Ovary (tissue), 10 donors: ENCODE measurements around the gene ZBTB45. TPM values are rescaled to one million over a fixed set of nuclear protein-coding genes. Genes with fewer than 3 reads are reported as not detected.

ENCODE experiments used
- DNase-seq, 5 donors: peaks; one replicate each; pipeline ENCODE4 v3.0.0-alpha.2; 2019 to 2020
- H3K27ac ChIP-seq, 2 donors: fragments of 200-600 bp; one replicate each; pipeline versions ENCODE4 v1.5.1 to v1.8.0; 2019 to 2022
- H3K27me3 ChIP-seq: fragments of 200-600 bp; one replicate; pipeline ENCODE4 v1.8.0; 2022
- H3K36me3 ChIP-seq: fragments of 200-600 bp; sonication (generic); one replicate; pipeline ENCODE4 v1.5.1; 2019
- H3K4me1 ChIP-seq: one replicate; pipeline ENCODE4 v1.8.1; 2013; ENCODE audit warnings: mild to moderate bottlenecking, moderate library complexity; ENCODE audit not compliant: insufficient read depth
- H3K4me3 ChIP-seq: fragments of 200-600 bp; sonication (generic); one replicate; pipeline ENCODE4 v1.5.1; 2017
- H3K9me3 ChIP-seq, 2 donors: fragments of 200-600 bp in 1 of 2; sonication (generic) in 1 of 2; one replicate each; pipeline versions ENCODE4 v1.5.1 to v1.8.1; 2013 to 2019; ENCODE audit warnings: mild to moderate bottlenecking in 1 of 2, moderate library complexity in 1 of 2
- EP300 ChIP-seq: sonication (generic); formaldehyde crosslinking; IDR thresholded peaks from one replicate; pipeline ENCODE4 v1.6.1; 2017; ENCODE audit warnings: antibody characterized with exemption
- POLR2A ChIP-seq: fragments of 450-650 bp; IDR thresholded peaks from one replicate; pipeline ENCODE4 v1.6.1; 2017; ENCODE audit warnings: antibody characterized with exemption, mild to moderate bottlenecking, moderate library complexity
- WGBS, 3 donors: extraction: QIAGEN DNeasy Blood & Tissue Kit in 1 of 3; methylation state at CpG; one replicate each; pipeline versions ENCODE4 v1.1.5 to v1.1.7; 2013 to 2017; 5-methylcytosine and 5-hydroxymethylcytosine counted together
- intact Hi-C, 4 donors: fragments of 100-400 bp; cut with DNase I; formaldehyde crosslinking; loops; one replicate each; pipeline versions ENCODE4 v1.11.0 to v1.15.1; 2022 to 2023
- long read RNA-seq, 3 donors: library from polyadenylated mRNA in 2 of 3; unstranded in 2 of 3; transcript quantifications; one replicate each; pipeline ENCODE4 v2.0.0 and lab custom pipeline, GENCODE V29; 2021 to 2026
- polyA plus RNA-seq, 2 donors: library from polyadenylated mRNA; stranded (reverse); fragments of 200-250 nt in 1 of 2; fragments of 350-450 nt in 1 of 2; fragmentation: Illumina TruSeq in 1 of 2; extraction: RNeasy Lipid Tissue Mini Kit (QIAGEN cat#74804) in 1 of 2; gene quantifications; one replicate each; pipeline ENCODE4 v1.2.3, GENCODE V29; 2013 to 2014
- total RNA-seq, 7 donors: library from RNA; depleted of rRNA in 2 of 7; stranded (reverse); fragments of >200 nt in 2 of 7; fragmentation: NEBNext Ultra II Directional in 3 of 7; extraction: Animal tissue kit (Norgen Biotek cat#: 25700) in 3 of 7; gene quantifications; one replicate each; pipeline versions ENCODE4 v1.1.0 to v1.2.4, GENCODE V29; 2016 to 2023
- TF ChIP-seq, protein P1 (sequence below), 3 donors: fragments of 450-650 bp in 2 of 3; fragments of 200-600 bp in 1 of 3; IDR thresholded peaks; one replicate each; pipeline versions ENCODE4 v1.5.1 to v1.8.0; 2016 to 2022; ENCODE audit warnings: antibody characterized with exemption in 3 of 3, mild to moderate bottlenecking in 1 of 3
- donor health status: DM: no; HTN: no; CAD: no; lungs with moderate emphysema.
- donor health status: DM: no; HTN: no; CAD: no.
- donor health status: Bipolar disorder and iron deficiency.
- donor health status: DM: yes; HTN: yes; CAD: no.
- donor health status: DM: no; HTN: no; CAD: no.
- donor health status: DM: yes; HTN: yes; CAD: no.

The ZBTB45 gene
- 10 to 100 TPM in 5 of 7 donors, 1 to 10 TPM in 2; 8.1 to 23.3 (median 17.3) TPM for total RNA-seq
- 10 to 100 TPM in 1 of 2 donors, 1 to 10 TPM in 1; 1.1 to 11.6 TPM for polyA plus RNA-seq
- long read RNA-seq, donor 1, partial matches to known transcripts: 5 of 7 reads
- long read RNA-seq, donor 1, other reads (novel, unspliced or antisense): 0 of 7 reads
- long read RNA-seq, donor 2, partial matches to known transcripts: 0 of 3 reads
- long read RNA-seq, donor 2, other reads (novel, unspliced or antisense): 0 of 3 reads
- long read RNA-seq, donor 3, transcript ZBTB45-202 (3 exons, 2,541 nt): major isoform, 9 of 19 reads
- long read RNA-seq, donor 3, partial matches to known transcripts: 8 of 19 reads
- long read RNA-seq, donor 3, other reads (novel, unspliced or antisense): 0 of 19 reads

DNA sequence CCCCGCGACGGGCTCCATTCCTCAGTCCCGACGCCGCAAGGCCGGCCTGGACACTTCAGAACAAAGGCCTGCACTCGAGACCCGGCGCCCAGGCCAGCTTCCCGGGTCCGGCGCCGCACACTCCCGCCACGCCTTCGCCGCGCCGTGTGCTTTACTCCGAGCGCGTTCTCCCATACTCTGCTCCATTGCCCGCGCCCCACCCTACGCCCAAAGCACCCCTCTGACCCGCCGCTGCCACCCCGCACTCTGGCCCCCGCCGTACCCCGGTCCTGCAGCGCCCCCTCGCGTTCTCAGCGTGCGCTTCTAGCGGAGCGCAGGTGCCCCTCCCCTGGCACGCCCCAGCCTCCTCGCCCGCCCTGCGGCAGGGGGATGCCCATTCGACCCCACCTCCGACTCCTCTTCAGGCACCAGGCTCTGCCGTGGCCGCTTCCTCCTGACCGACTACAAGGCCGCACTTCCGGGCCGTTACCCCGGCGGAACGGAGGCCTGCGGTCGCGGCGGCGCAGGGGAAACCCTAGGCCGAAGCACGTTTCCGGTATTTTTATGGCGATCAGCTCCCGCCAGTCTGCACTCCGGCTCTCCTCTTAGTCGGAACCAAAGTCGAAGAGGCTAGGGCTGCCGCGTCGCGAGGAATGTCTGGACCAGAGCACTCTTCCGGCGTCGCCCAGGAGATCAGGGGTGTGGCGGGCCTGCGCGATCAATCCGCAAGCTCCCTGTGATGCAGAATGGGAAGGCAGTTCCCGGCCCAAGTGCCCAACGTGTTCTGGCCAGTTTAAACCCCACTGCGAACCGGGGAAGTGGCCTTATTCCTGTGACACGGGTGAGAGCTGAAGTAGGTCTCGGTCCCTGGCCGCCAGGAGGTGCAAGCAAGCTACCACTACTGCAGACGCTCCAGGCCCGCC lies at the start of gene ZBTB45:
ZBTB45 (minus strand) TSS at position 456 of the 902 bp plus-strand sequence. CDS start 2,137 bp downstream, outside the sequence.
- Histone ChIP-seq H3K36me3 (no peaks in the 10 kb centered on the region), H3K4me1 (peaks cover 7% of the 10 kb centered on the region), H3K9me3 (no peaks in the 10 kb centered on the region), H3K27me3 (no peaks in the 10 kb centered on the region), H3K27ac (peak within 1 kb of the TSS; percentile 65 to 86), H3K4me3 (peak within 1 kb of the TSS; percentile 76)
- intact Hi-C loops: loop anchor here in 1 of 4 donors (1.0 kb wide), 1 partner anchor 39 kb away; the partner anchor contains the start of gene UBE2M
- TF ChIP-seq, protein P1, sequence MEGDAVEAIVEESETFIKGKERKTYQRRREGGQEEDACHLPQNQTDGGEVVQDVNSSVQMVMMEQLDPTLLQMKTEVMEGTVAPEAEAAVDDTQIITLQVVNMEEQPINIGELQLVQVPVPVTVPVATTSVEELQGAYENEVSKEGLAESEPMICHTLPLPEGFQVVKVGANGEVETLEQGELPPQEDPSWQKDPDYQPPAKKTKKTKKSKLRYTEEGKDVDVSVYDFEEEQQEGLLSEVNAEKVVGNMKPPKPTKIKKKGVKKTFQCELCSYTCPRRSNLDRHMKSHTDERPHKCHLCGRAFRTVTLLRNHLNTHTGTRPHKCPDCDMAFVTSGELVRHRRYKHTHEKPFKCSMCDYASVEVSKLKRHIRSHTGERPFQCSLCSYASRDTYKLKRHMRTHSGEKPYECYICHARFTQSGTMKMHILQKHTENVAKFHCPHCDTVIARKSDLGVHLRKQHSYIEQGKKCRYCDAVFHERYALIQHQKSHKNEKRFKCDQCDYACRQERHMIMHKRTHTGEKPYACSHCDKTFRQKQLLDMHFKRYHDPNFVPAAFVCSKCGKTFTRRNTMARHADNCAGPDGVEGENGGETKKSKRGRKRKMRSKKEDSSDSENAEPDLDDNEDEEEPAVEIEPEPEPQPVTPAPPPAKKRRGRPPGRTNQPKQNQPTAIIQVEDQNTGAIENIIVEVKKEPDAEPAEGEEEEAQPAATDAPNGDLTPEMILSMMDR (IDR thresholded peaks at IDR 0.05): peak; percentile 24 to 94 (median 89)
- TF ChIP-seq EP300 (no peak), POLR2A (peak; percentile 75)
- WGBS, 3 donors: 0 to 1% (median 0%) methylated on average over 83 to 87 of the region's 87 CpGs
- peak; percentile 90 to 95 (median 92) for DNase-seq

DNA sequence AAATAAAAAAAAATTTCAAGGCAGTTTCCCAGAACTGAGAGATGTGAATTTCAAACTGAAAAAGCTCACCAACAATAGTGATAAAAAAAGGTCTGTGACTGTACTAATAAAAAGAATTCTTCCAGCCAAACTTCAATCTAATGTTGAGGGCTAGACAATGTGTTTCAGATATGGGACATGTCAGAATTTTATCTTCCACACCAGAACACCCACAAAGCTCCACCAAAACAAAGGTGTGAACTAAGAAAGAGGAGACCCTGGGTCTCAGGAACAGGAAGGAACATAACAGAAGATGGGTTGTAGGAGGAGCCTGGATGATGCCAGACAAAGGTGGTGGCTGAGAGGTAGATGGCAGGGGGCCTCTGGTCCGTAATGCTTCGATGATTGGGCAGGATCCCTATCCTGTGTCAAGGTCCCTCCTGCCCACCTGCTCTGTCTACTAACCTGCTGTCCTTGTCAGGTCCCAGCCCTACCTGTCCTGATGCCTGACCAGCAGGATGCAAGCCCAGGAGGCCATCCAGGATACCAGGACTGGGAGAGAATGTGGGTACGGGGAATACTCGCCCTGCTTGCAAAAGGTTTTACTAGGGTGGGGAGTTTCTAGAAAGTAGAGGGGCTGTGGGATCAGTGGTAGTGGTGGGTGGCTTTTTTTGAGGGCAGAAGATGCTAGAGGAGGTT lies 49.0 kb upstream of the ZBTB45 start:
- H3K4me1 ChIP-seq: peaks cover 5% of the 10 kb centered on the region
- H3K4me3 ChIP-seq: no peak overlapping the region
- no peaks in the 10 kb centered on the region for H3K36me3 ChIP-seq
- 91 to 94% (median 93%) methylated on average over 4 of the region's 4 CpGs for WGBS, 3 donors
- TF ChIP-seq EP300 (no peak), POLR2A (no peak)
- no peaks in the 10 kb centered on the region for H3K9me3 ChIP-seq
- H3K27ac ChIP-seq: no peak overlapping the region
- intact Hi-C loops: no loop called here
- no peaks in the 10 kb centered on the region for H3K27me3 ChIP-seq
- peak in 4 of 5 donors; percentile 7 to 19 (median 17) for DNase-seq

DNA sequence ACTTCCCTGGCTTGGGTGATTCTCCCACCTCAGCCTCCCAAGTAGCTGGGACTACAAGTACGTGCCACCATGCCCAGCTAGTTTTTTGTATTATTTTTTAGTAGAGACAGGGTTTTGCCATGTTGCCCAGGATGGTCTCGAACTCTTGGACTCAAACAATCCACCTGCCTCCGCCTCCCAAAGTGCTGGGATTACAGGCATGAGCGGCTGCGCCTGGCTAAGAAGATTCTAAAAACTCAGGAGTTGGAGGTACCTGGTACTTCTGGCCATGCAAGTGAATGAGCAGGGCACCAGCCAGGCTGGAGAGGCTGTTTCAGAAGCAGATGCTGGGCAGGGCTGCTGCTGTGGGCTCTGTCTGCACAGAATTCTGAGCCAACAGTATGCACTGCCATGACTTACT lies 47.4 kb upstream of the ZBTB45 start:
- TF ChIP-seq, protein P1 (IDR thresholded peaks at IDR 0.05): no peak
- TF ChIP-seq POLR2A (no peak), EP300 (no peak)
- Histone ChIP-seq H3K9me3 (no peaks in the 10 kb centered on the region), H3K4me1 (peaks cover 12% of the 10 kb centered on the region), H3K36me3 (no peaks in the 10 kb centered on the region), H3K4me3 (no peak overlapping the region), H3K27me3 (no peaks in the 10 kb centered on the region), H3K27ac (no peak overlapping the region)
- intact Hi-C loops: no loop called here
- peak in 1 of 5 donors; percentile 13 for DNase-seq
- 93 to 94% (median 94%) methylated on average over 5 of the region's 5 CpGs for WGBS, 3 donors

DNA sequence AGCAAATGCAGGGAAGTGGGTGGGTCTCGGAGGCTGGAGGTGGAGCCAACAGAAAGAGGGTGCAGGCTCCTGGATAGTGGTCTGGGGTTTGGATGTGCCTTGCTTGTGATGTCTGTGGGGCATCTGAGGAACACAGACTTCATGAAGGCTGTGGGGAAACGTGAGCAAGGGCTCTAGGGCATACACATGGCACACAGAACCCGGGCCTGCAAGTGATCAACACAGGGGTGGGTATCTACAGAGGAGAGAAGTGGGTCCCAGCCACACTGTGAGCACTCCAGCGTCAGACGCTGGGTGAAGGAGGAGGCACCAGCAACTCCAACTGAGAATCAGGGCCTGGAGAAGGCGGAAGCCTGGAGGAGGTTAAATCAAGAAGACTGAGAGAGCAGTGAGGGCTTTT lies 44.2 kb upstream of the ZBTB45 start:
- peak in 3 of 5 donors; percentile 8 to 40 (median 29) for DNase-seq
- H3K27me3 ChIP-seq: no peaks in the 10 kb centered on the region
- 65 to 71% (median 69%) methylated on average over 6 of the region's 6 CpGs for WGBS, 3 donors

More for the DNA sequence above, 44.2 kb upstream of the ZBTB45 start:
- Histone ChIP-seq H3K9me3 (no peaks in the 10 kb centered on the region), H3K36me3 (no peaks in the 10 kb centered on the region), H3K4me1 (peaks cover 21% of the 10 kb centered on the region), H3K27ac (no peak overlapping the region), H3K4me3 (no peak overlapping the region)
- intact Hi-C loops: no loop called here
- TF ChIP-seq EP300 (no peak), POLR2A (no peak)
